ENCODE results near the gene GRK3.
A peak's percentile ranks its signal among the peaks of the same experiment; 100 is the strongest.

GRK3 gene

DNA sequence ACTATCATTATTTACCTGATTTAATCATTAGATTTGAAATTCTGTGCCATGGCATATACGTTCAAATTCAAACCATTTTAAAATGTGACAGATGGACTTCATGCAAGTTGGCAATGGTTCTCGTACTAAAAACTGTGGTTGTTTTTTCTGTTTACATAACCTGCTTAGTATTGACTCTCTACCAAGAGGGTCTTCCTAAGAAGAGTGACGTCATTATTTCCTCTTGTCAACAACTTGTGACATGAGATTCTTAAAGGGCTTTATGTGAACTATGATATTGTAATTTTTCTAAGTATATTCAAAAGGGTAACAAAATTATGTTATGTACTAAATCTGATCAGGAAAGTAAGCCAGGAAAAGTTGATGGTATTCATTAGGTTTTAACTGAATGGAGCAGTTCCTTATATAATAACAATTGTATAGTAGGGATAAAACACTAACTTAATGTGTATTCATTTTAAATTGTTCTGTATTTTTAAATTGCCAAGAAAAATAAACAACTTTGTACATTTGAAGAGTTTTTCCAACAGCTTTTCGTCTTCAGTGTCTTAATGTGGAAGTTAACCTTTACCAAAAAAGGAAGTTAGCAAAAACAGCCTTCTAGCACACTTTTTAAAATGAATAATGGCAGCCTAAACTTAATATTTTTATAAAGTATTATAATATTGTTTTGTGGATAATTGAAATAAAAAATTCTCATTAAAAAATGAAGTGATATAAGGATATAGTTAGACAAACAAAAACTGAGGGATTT lies 87.0 kb downstream of the GRK3 start:
- DNase-seq = no peak
- TF ChIP-seq GATA1 (IDR thresholded peaks at IDR 0.05; ENCODE audit: low read depth, low read length) (no peak), POLR2A (IDR thresholded peaks at IDR 0.05; ENCODE audit: low read length) (no peak)

GRCh38 chr22:25654676-25655075 lies 90.2 kb downstream of the GRK3 start:
- no peak for TF ChIP-seq GATA1 (IDR thresholded peaks at IDR 0.05; ENCODE audit: low read depth, low read length)
- TF ChIP-seq POLR2A (IDR thresholded peaks at IDR 0.05; ENCODE audit: low read length) = no peak
- peak; percentile 25 to 63 for DNase-seq

DNA sequence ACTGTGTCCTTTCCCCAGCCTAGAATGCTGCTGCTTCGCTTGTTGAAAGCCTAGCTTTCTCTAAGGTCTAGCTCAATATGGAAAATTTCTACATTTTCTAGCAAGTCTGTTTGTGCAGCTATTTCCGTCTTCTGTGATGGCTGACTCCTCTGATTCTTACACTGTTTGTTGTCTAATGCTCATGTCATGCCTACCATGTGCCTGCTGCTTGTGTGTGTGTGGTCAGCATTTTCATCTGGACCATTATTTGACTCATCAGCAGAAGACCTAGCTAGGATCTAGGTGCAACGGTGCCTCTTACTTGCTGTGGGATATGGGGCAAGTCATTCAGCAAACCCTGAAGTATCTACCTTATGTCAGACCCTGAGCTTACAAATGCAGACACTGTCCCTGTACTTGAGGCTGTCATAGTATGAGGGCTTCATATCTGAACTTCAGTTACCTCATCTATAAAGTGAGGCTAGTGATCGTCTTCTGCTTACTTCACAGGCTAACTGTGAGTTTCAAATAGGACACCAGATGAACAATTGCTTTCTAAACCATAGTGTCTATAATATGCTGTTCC lies 91.0 kb downstream of the GRK3 start:
- TF ChIP-seq GATA1 (IDR thresholded peaks at IDR 0.05; ENCODE audit: low read depth, low read length) (no peak), POLR2A (IDR thresholded peaks at IDR 0.05; ENCODE audit: low read length) (no peak)
- peak in 1 of 2 experiments; percentile 28 for DNase-seq

DNA sequence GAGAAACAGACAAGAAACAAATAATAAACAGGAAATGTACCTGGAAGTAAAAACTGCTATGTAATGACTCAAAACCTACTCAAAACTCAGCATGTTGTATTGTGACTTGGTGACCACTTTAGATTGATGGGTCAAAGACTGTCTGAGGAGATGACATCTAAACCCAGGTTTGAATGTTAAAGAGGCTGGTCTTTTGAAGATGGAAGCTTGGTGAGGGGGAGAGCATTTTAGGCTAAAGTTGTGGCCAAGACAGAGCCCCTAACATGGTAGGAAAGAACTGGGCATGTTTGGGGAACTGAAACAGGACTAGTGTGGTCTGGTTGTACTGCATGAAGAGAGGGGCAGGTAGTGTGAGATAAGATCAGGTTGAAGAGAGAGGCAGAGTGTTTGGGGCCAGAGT lies 92.2 kb downstream of the GRK3 start:
- no peak for TF ChIP-seq GATA1 (IDR thresholded peaks at IDR 0.05; ENCODE audit: low read depth, low read length)
- TF ChIP-seq POLR2A (IDR thresholded peaks at IDR 0.05; ENCODE audit: low read length) = no peak
- DNase-seq = peak in 1 of 2 experiments; percentile 45

GRCh38 chr22:25658633-25659032 lies 94.2 kb downstream of the GRK3 start:
- DNase-seq = peak; percentile 58 to 80
- TF ChIP-seq POLR2A (IDR thresholded peaks at IDR 0.05; ENCODE audit: low read length) (no peak), GATA1 (IDR thresholded peaks at IDR 0.05; ENCODE audit: low read depth, low read length) (no peak)

GRCh38 chr22:25659413-25659812 lies 94.9 kb downstream of the GRK3 start:
- no peak for DNase-seq

GRCh38 chr22:25660336-25660735 lies 95.9 kb downstream of the GRK3 start:
- no peak for DNase-seq
- TF ChIP-seq POLR2A (IDR thresholded peaks at IDR 0.05; ENCODE audit: low read length) (no peak), GATA1 (IDR thresholded peaks at IDR 0.05; ENCODE audit: low read depth, low read length) (no peak)

More at GRCh38 chr22:25659413-25659812, 94.9 kb downstream of the GRK3 start:
- no peak for TF ChIP-seq GATA1 (IDR thresholded peaks at IDR 0.05; ENCODE audit: low read depth, low read length)
- no peak for TF ChIP-seq POLR2A (IDR thresholded peaks at IDR 0.05; ENCODE audit: low read length)

DNA sequence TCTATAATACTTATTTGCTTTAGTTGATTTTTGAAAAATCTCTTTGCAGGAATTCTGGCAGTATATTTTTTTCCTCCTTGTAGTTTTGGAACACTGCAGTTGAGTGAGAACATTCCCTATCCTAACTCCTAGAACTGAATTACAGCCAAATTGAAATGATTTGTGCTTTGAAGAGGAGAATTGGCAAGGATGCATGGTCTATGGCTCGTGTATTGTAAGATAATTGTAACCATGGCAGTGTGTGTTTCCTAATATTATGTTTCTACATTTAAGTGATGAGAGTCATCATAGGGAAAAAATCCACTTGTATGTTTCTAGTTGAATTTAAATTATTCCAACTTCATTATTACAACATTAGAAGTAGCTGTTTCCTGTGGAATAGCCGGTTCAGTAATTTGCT lies 96.6 kb downstream of the GRK3 start:
- TF ChIP-seq POLR2A (IDR thresholded peaks at IDR 0.05; ENCODE audit: low read length) (no peak), GATA1 (IDR thresholded peaks at IDR 0.05; ENCODE audit: low read depth, low read length) (no peak)
- peak; percentile 40 to 47 for DNase-seq

DNA sequence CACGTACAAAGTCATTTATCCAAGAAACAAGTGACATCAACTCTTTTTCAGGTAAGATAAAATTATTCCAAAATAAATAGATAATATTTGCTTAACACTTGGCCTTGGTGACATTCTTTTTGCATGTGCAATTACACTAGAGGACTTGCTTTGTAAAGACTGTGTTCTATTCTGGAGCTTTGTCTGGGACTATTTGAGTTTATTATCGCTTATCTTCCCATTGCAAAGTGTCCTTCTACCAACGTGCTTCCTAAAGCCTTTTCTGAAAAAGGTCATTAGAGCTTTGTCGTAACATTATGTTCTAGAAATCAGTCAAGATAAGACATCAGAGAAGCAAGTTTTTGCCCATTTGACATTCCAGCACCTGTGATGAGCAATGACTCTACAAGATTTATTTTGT lies 99.2 kb downstream of the GRK3 start:
- TF ChIP-seq GATA1 (IDR thresholded peaks at IDR 0.05; ENCODE audit: low read depth, low read length) = no peak
- TF ChIP-seq POLR2A (IDR thresholded peaks at IDR 0.05; ENCODE audit: low read length) = no peak
- DNase-seq = no peak

- no peak for TF ChIP-seq POLR2A (IDR thresholded peaks at IDR 0.05; ENCODE audit: low read length)
- TF ChIP-seq GATA1 (IDR thresholded peaks at IDR 0.05; ENCODE audit: low read depth, low read length) = no peak
Measured at GRCh38 chr22:25666308-25666707, 101.8 kb downstream of the GRK3 start.

GRCh38 chr22:25668437-25668836 lies 104.0 kb downstream of the GRK3 start:
- no peak for TF ChIP-seq POLR2A (IDR thresholded peaks at IDR 0.05; ENCODE audit: low read length)
- TF ChIP-seq GATA1 (IDR thresholded peaks at IDR 0.05; ENCODE audit: low read depth, low read length) = no peak
- peak in 1 of 2 experiments; percentile 10 for DNase-seq

More at GRCh38 chr22:25666308-25666707, 101.8 kb downstream of the GRK3 start:
- no peak for DNase-seq

DNA sequence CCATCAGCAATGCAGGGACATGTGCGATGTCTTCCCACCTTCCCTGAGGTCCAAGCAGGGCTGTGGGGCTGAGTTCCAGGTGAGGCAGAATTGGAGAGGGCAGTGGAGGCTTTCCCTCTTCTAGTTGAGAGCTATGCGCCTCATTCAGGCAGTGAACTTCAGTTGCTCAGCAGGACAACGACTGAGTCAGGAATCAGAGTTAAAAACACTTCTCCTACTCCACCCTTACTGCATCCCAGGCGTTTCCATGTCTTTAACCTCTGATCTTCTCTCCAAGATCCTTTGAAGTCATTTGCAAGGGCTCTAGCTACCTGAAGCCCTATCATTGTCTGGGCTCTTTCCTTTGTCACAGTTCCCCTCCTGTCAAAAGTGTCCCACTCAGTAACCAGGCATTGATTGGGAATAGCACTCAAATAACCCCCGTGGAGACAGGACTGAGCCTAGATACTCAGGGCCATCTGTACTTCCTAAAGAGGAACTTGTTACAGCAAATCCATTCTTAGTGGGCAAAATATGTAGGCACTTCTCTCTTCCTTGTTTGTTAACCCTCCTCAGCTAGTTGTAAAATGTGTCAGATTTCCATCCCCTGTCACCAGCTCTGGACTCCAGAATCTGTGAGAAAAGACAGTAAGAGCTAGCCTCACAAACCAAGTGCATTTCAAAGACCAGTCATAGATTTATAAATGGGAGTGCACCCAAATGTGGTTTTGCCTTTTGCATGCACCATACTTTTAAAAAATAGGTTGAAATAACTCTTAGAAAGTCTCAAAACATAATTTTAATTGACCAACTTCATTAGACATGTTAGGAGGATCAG lies 105.0 kb downstream of the GRK3 start:
- no peak for TF ChIP-seq GATA1 (IDR thresholded peaks at IDR 0.05; ENCODE audit: low read depth, low read length)
- TF ChIP-seq POLR2A (IDR thresholded peaks at IDR 0.05; ENCODE audit: low read length) = no peak
- no peak for DNase-seq

GRCh38 chr22:25670070-25670461 lies 105.6 kb downstream of the GRK3 start:
- TF ChIP-seq GATA1 (IDR thresholded peaks at IDR 0.05; ENCODE audit: low read depth, low read length) = no peak
- no peak for TF ChIP-seq POLR2A (IDR thresholded peaks at IDR 0.05; ENCODE audit: low read length)
- DNase-seq = no peak
